ENCODE results near the gene CALCOCO1. TPM values are rescaled to one million over a fixed set of nuclear protein-coding genes. Genes with fewer than 3 reads are reported as not detected.

CALCOCO1 gene
- total and polyA plus RNA-seq, 2 of the 13 experiments (the other 11 are each of a cell fraction or from before 2014, with no cell fraction given): 7.7 to 47.7 TPM

- TF ChIP-seq MTA1 (CRISPR knock-in tag; IDR thresholded peaks at IDR 0.05; ENCODE audit: borderline replicate concordance) (no peak), SPEN (CRISPR knock-in tag; IDR thresholded peaks at IDR 0.05; ENCODE audit: low read depth) (no peak), DNMT3B (CRISPR knock-in tag; conservative IDR thresholded peaks at IDR 0.05) (0 out of 2 replicates have a peak, but pooled peaks have one; percentile 41), ETS1 (CRISPR knock-in tag; IDR thresholded peaks at IDR 0.05) (no peak), HES4 (CRISPR knock-in tag; IDR thresholded peaks at IDR 0.05; ENCODE audit: borderline replicate concordance) (no peak), CEBPB (IDR thresholded peaks at IDR 0.05; ENCODE audit: borderline replicate concordance, low read depth, low read length) (peak; percentile 75), ZBTB20 (CRISPR knock-in tag; IDR thresholded peaks at IDR 0.05; ENCODE audit: borderline replicate concordance, low read depth) (peak; percentile 58; the same call in 1 of the 2 replicates), ZNF367 (CRISPR knock-in tag; IDR thresholded peaks at IDR 0.05; ENCODE audit: borderline replicate concordance) (no peak), ZNF264 (CRISPR knock-in tag; IDR thresholded peaks at IDR 0.05) (no peak), SNRNP70 (IDR thresholded peaks at IDR 0.05; ENCODE audit: low read depth, low read length) (no peak), HDAC1 (CRISPR knock-in tag; IDR thresholded peaks at IDR 0.05) (no peak), ZMAT5 (CRISPR knock-in tag; IDR thresholded peaks at IDR 0.05; ENCODE audit: borderline replicate concordance, low read depth) (no peak), XRCC5 (optimal IDR thresholded peaks at IDR 0.05; ENCODE audit: low read length) (peak; percentile 43), SALL1 (CRISPR knock-in tag; IDR thresholded peaks at IDR 0.05) (peak; percentile 77), RARG (CRISPR knock-in tag; IDR thresholded peaks at IDR 0.05; ENCODE audit: low read depth) (no peak), SKI (IDR thresholded peaks at IDR 0.05; ENCODE audit: partially characterized antibody) (no peak), BRD4 (CRISPR knock-in tag; IDR thresholded peaks at IDR 0.05) (no peak), ZNF687 (CRISPR knock-in tag; IDR thresholded peaks at IDR 0.05) (no peak), DZIP1 (CRISPR knock-in tag; IDR thresholded peaks at IDR 0.05) (no peak), ZBTB33 (CRISPR knock-in tag; IDR thresholded peaks at IDR 0.05) (no peak)
Observed at GRCh38 chr12:53659011-53659551, 68.2 kb downstream of the CALCOCO1 start (continued).

Measured in HepG2 (cell line).